Measurements from ENCODE around the gene NLGN1. TPM values are rescaled to one million over a fixed set of nuclear protein-coding genes. Genes with fewer than 3 reads are reported as not detected.

The NLGN1 gene
- total RNA-seq, 1 experiment from 2014 or later: 5.2 TPM

DNA sequence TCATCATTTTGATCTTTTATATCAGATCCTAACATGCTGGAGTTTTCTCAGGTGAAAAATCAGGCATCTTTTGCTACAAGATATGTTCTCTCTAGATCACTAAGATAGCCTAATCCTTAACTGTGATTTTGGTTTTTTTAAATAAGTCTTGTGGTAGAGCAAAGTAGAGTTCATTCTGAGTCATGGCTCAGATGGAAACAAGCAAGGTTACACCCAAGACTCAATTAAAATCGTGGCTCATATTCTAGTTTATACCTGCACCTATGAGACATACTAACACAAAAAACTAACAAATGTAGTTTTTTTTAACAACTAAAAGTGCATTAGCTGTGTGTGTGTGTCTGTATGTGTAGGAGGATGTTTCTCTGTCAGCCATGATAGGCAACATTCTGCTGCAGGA, 428.2 kb downstream of the NLGN1 start:
- Histone ChIP-seq H3K18ac (ENCODE audit: insufficient read length, low read depth, low read length) (no peak overlapping the region), H2BK15ac (ENCODE audit: low read depth, low read length) (no peak overlapping the region), H3K27ac (ENCODE audit: insufficient read length, low read depth, low read length) (no peak overlapping the region), H3K23ac (ENCODE audit: insufficient read length, low read depth, low read length) (no peak overlapping the region), H3K79me2 (ENCODE audit: insufficient read depth, low read length) (no peaks in the 10 kb centered on the region), H4K91ac (ENCODE audit: insufficient read length, low read depth, low read length) (no peak overlapping the region), H3K9ac (ENCODE audit: extremely low read depth, insufficient read length, low read length) (no peak overlapping the region), H4K8ac (replicated peaks; ENCODE audit: insufficient read length, low read depth, low read length) (no peak overlapping the region), H2BK120ac (ENCODE audit: low read depth, low read length, poor library complexity, severe bottlenecking) (no peak overlapping the region), H2AFZ (ENCODE audit: low read length) (no peak overlapping the region), H2BK20ac (ENCODE audit: low read depth, low read length, poor library complexity, severe bottlenecking) (no peak overlapping the region), H3K23me2 (ENCODE audit: insufficient read length, low read depth, low read length, poor library complexity, severe bottlenecking) (no peaks in the 10 kb centered on the region), H3K9me3 (ENCODE audit: control insufficient read depth, low read depth, low read length) (no peaks in the 10 kb centered on the region), H3T11ph (ENCODE audit: low read length) (no peak overlapping the region), H2AK5ac (ENCODE audit: insufficient read length, low read length) (no peak overlapping the region), H3K4me1 (ENCODE audit: insufficient read depth, low read length) (no peaks in the 10 kb centered on the region; the same call in 1 of the 2 replicates), H4K5ac (ENCODE audit: insufficient read length, low read depth, low read length) (no peak overlapping the region), H3K14ac (ENCODE audit: insufficient read depth, low read length) (no peak overlapping the region), H4K20me1 (ENCODE audit: control insufficient read depth, insufficient read depth, insufficient read length) (no peaks in the 10 kb centered on the region), H3K27me3 (ENCODE audit: insufficient read depth, low read length) (no peaks in the 10 kb centered on the region), H3K79me1 (ENCODE audit: insufficient read depth, low read depth, low read length, poor library complexity, severe bottlenecking) (no peaks in the 10 kb centered on the region), H2BK5ac (ENCODE audit: insufficient read length, low read length) (no peak overlapping the region), H3K4ac (ENCODE audit: low read depth, low read length) (no peak overlapping the region), H3K56ac (ENCODE audit: insufficient read length, low read depth, low read length) (no peak overlapping the region), H3K4me2 (ENCODE audit: insufficient read depth, insufficient read length, low read length) (no peak overlapping the region), H2BK12ac (ENCODE audit: insufficient read length, low read depth, low read length) (no peak overlapping the region)
- no peaks in the 10 kb centered on the region for H3K27me3 Mint-ChIP-seq (ENCODE audit: low read depth)
- no CpG with 5 or more reads among the region's 1 CpG for WGBS (ENCODE audit: extremely low coverage, insufficient read length, low lambda C conversion rate)
- TF ChIP-seq, protein P1, sequence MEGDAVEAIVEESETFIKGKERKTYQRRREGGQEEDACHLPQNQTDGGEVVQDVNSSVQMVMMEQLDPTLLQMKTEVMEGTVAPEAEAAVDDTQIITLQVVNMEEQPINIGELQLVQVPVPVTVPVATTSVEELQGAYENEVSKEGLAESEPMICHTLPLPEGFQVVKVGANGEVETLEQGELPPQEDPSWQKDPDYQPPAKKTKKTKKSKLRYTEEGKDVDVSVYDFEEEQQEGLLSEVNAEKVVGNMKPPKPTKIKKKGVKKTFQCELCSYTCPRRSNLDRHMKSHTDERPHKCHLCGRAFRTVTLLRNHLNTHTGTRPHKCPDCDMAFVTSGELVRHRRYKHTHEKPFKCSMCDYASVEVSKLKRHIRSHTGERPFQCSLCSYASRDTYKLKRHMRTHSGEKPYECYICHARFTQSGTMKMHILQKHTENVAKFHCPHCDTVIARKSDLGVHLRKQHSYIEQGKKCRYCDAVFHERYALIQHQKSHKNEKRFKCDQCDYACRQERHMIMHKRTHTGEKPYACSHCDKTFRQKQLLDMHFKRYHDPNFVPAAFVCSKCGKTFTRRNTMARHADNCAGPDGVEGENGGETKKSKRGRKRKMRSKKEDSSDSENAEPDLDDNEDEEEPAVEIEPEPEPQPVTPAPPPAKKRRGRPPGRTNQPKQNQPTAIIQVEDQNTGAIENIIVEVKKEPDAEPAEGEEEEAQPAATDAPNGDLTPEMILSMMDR (conservative IDR thresholded peaks at IDR 0.05): no peak
- peaks cover 0 to 2% of the 10 kb centered on the region in 2 experiments; a peak in 1 of 5 replicates for H3K9me3 Mint-ChIP-seq
- H3K27ac Mint-ChIP-seq: no peak overlapping the region
- H3K4me3 Mint-ChIP-seq: no peak overlapping the region
- DNase-seq: no peak
- H3K36me3 Mint-ChIP-seq (ENCODE audit: insufficient read depth in 1 of 3, low read depth in 3 of 3): no peaks in the 10 kb centered on the region
- H3K4me1 Mint-ChIP-seq: peaks cover 5 to 13% of the 10 kb centered on the region in 2 experiments; a peak in 3 of 4 replicates

All from H9 (cell line).